Vagina (tissue), 2 donors: Measurements from ENCODE around the gene MORF4L2. TPM values are rescaled to one million over a fixed set of nuclear protein-coding genes. Genes with fewer than 3 reads are reported as not detected.

Experiments used
- DNase-seq, 2 donors: peaks; one replicate each; pipeline ENCODE4 v3.0.0-alpha.2; 2017; ENCODE audit errors: extremely low spot score in 2 of 2
- H3K27ac ChIP-seq: fragments of 200-600 bp; sonication (generic); one replicate; pipeline ENCODE4 v1.5.1; 2019
- H3K27me3 ChIP-seq: fragments of 200-600 bp; sonication (generic); one replicate; pipeline ENCODE4 v1.5.1; 2019
- H3K36me3 ChIP-seq, 2 donors: fragments of 200-600 bp; sonication (generic); one replicate each; pipeline ENCODE4 v1.5.1; 2017 to 2019
- H3K4me1 ChIP-seq: fragments of 200-600 bp; sonication (generic); one replicate; pipeline ENCODE4 v1.5.1; 2019
- H3K4me3 ChIP-seq, 2 donors: fragments of 200-600 bp; sonication (generic); 1 replicate in 1 of 2; 2 replicates in 1 of 2; pipeline ENCODE4 v1.5.1; 2016 to 2019
- H3K9me3 ChIP-seq: fragments of 200-600 bp; sonication (generic); one replicate; pipeline ENCODE4 v1.5.1; 2019
- POLR2A ChIP-seq, 2 donors: fragments of 450-650 bp; IDR thresholded peaks; one replicate each; pipeline ENCODE4 v1.6.1; 2017; ENCODE audit warnings: antibody characterized with exemption in 2 of 2, mild to moderate bottlenecking in 2 of 2, moderate library complexity in 2 of 2
- POLR2AphosphoS5 ChIP-seq, 2 donors: sonication (generic); formaldehyde crosslinking; IDR thresholded peaks; one replicate each; pipeline ENCODE4 v1.9.0; 2017; ENCODE audit warnings: antibody characterized with exemption in 2 of 2, mild to moderate bottlenecking in 2 of 2, low read depth in 1 of 2; ENCODE audit not compliant: insufficient read depth in 1 of 2
- intact Hi-C: fragments of 100-400 bp; cut with DNase I; formaldehyde crosslinking; loops from one replicate; pipeline ENCODE4 v1.15.1; 2023
- total RNA-seq: library from RNA; depleted of rRNA; stranded (reverse); fragments of >200 nt; gene quantifications from one replicate; pipeline ENCODE4 v1.2.3, GENCODE V29; 2016
- TF ChIP-seq, protein P1 (sequence below), 3 experiments: fragments of 450-650 bp in 2 of 3; fragments of 200-600 bp in 1 of 3; sonication (generic) in 1 of 3; IDR thresholded peaks; one replicate each; pipeline ENCODE4 v1.5.1; 2017 to 2019; ENCODE audit warnings: antibody characterized with exemption in 3 of 3, mild to moderate bottlenecking in 2 of 3, moderate library complexity in 2 of 3

The MORF4L2 gene
- total RNA-seq, 1 donor from 2014 or later: 170 TPM

DNA sequence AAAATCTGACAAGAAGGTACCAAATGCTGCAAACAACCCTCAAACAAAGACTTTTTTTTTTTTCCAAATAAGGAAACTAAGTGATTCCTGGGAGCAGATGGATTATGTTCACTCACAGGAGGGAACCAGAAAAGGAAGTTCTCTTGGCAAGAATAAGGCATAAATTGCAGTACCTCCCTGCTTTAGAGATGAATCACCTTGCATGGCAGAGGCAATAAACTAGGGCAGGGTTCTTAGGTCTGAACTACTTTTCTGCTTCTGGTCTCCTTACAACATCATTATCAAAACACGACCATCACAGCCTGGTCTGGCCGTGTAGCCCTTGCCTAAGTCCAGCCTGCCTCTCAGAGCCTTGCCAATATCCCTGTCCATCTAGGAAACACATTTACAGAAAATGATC is 30.5 kb upstream of the MORF4L2 start:
- Histone ChIP-seq H3K9me3 (no peaks in the 10 kb centered on the region), H3K36me3 (no peaks in the 10 kb centered on the region), H3K4me1 (no peaks in the 10 kb centered on the region), H3K27me3 (no peaks in the 10 kb centered on the region), H3K4me3 (no peak overlapping the region), H3K27ac (no peak overlapping the region)
- no peak for DNase-seq
- intact Hi-C loops: no loop called here
- TF ChIP-seq POLR2AphosphoS5 (IDR thresholded peaks at IDR 0.05; ENCODE audit: insufficient read depth in 1 of 2, low read depth in 1 of 2) (no peak), POLR2A (IDR thresholded peaks at IDR 0.05) (no peak)
- TF ChIP-seq, protein P1, sequence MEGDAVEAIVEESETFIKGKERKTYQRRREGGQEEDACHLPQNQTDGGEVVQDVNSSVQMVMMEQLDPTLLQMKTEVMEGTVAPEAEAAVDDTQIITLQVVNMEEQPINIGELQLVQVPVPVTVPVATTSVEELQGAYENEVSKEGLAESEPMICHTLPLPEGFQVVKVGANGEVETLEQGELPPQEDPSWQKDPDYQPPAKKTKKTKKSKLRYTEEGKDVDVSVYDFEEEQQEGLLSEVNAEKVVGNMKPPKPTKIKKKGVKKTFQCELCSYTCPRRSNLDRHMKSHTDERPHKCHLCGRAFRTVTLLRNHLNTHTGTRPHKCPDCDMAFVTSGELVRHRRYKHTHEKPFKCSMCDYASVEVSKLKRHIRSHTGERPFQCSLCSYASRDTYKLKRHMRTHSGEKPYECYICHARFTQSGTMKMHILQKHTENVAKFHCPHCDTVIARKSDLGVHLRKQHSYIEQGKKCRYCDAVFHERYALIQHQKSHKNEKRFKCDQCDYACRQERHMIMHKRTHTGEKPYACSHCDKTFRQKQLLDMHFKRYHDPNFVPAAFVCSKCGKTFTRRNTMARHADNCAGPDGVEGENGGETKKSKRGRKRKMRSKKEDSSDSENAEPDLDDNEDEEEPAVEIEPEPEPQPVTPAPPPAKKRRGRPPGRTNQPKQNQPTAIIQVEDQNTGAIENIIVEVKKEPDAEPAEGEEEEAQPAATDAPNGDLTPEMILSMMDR (IDR thresholded peaks at IDR 0.05): no peak

DNA sequence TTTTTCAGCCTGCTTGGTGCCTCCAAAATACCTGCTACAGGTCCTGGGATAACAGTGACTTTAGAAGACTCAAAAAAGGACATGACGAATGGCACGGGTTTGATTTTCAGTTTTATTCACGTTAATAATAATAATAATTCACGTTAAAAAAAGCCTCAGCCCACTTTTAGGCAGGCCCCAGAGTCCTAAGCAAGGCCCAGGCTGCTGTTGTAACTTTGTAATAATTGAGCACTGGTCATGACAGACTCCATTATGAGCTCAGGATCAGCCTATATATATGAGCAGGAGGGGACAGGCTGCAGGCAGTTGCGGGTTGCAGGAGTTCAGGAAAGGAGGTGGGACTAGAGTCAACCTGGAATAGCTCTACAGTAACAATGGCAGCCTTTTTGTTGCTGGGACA is 24.1 kb upstream of the MORF4L2 start, which contains the start of gene TMEM31:
TSS of gene TMEM31 (plus strand) at position 301 of the 400 bp plus-strand sequence. CDS start 1,350 bp downstream, outside the sequence.
- no peaks in the 10 kb centered on the region for H3K27me3 ChIP-seq
- no peak within 1 kb of the TSS for H3K4me3 ChIP-seq
- DNase-seq: no peak
- no peaks in the 10 kb centered on the region for H3K9me3 ChIP-seq
- no peaks in the 10 kb centered on the region for H3K4me1 ChIP-seq
- TF ChIP-seq, protein P1 (IDR thresholded peaks at IDR 0.05): no peak
- no peak for TF ChIP-seq POLR2A (IDR thresholded peaks at IDR 0.05)
- TF ChIP-seq POLR2AphosphoS5 (IDR thresholded peaks at IDR 0.05; ENCODE audit: insufficient read depth in 1 of 2, low read depth in 1 of 2): no peak
- no peaks in the 10 kb centered on the region for H3K36me3 ChIP-seq
- no peak within 1 kb of the TSS for H3K27ac ChIP-seq
- intact Hi-C loops: no loop called here

GRCh38 chrX:103704863-103705262 is 18.4 kb upstream of the MORF4L2 start:
- H3K36me3 ChIP-seq: no peaks in the 10 kb centered on the region
- H3K9me3 ChIP-seq: no peaks in the 10 kb centered on the region
- no peaks in the 10 kb centered on the region for H3K4me1 ChIP-seq
- no peak for DNase-seq
- TF ChIP-seq, protein P1 (IDR thresholded peaks at IDR 0.05): no peak
- TF ChIP-seq POLR2AphosphoS5 (IDR thresholded peaks at IDR 0.05; ENCODE audit: insufficient read depth in 1 of 2, low read depth in 1 of 2) (no peak), POLR2A (IDR thresholded peaks at IDR 0.05) (no peak)
- H3K4me3 ChIP-seq: no peak overlapping the region
- no peaks in the 10 kb centered on the region for H3K27me3 ChIP-seq
- intact Hi-C loops: no loop called here
- H3K27ac ChIP-seq: no peak overlapping the region

GRCh38 chrX:103699243-103699642 is 12.7 kb upstream of the MORF4L2 start:
- no peak for TF ChIP-seq POLR2A (IDR thresholded peaks at IDR 0.05)
- no peak for TF ChIP-seq POLR2AphosphoS5 (IDR thresholded peaks at IDR 0.05; ENCODE audit: insufficient read depth in 1 of 2, low read depth in 1 of 2)
- TF ChIP-seq, protein P1 (IDR thresholded peaks at IDR 0.05): no peak
- no peak overlapping the region for H3K4me3 ChIP-seq
- intact Hi-C loops: no loop called here

DNA sequence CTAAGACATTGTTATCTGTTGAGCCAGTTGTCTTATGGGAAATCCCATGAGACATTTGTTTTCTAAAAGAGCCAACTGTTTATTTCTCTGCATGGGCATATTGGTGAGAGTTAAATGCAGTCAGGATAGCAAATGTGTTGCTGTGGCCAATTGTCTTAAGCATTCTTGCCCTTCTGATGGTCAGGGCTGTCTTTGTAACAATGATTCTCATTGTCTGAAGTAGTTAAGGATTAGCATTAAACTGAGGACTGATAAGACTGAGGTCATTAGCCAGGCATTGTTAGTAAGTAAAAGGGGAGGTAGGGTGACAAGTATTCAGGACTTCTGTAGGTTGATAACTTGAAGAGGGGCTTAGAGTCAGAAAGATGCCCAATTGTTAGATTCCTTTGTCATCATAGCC is 11.2 kb upstream of the MORF4L2 start:
- Histone ChIP-seq H3K4me3 (no peak overlapping the region), H3K27ac (no peak overlapping the region)

More at GRCh38 chrX:103699243-103699642, 12.7 kb upstream of the MORF4L2 start:
- no peak overlapping the region for H3K27ac ChIP-seq
- no peaks in the 10 kb centered on the region for H3K4me1 ChIP-seq
- H3K36me3 ChIP-seq: no peaks in the 10 kb centered on the region
- DNase-seq: no peak
- no peaks in the 10 kb centered on the region for H3K9me3 ChIP-seq
- no peaks in the 10 kb centered on the region for H3K27me3 ChIP-seq

More for the DNA sequence above, 11.2 kb upstream of the MORF4L2 start:
- Histone ChIP-seq H3K9me3 (no peaks in the 10 kb centered on the region), H3K27me3 (no peaks in the 10 kb centered on the region), H3K36me3 (no peaks in the 10 kb centered on the region), H3K4me1 (no peaks in the 10 kb centered on the region)
- TF ChIP-seq POLR2AphosphoS5 (IDR thresholded peaks at IDR 0.05; ENCODE audit: insufficient read depth in 1 of 2, low read depth in 1 of 2): no peak
- no peak for TF ChIP-seq POLR2A (IDR thresholded peaks at IDR 0.05)
- DNase-seq: peak in 1 of 2 donors; percentile 10
- intact Hi-C loops: no loop called here
